IgD-negative memory B cell (primary cell): ENCODE measurements around the gene RCAN1. TPM values are rescaled to one million over a fixed set of nuclear protein-coding genes. Genes with fewer than 3 reads are reported as not detected.
"Not testable (repeated sequence)": the region's sequence is repeated elsewhere in the genome, so short reads cannot be mapped to it uniquely, and the experiment has no call there.

Experiments used
- H3K27ac Mint-ChIP-seq, 3 donors: one replicate each; pipeline ENCODE4 v1.8.0; 2020 to 2022; ENCODE audit warnings: mild to moderate bottlenecking in 3 of 3, mixed read lengths in 3 of 3, moderate library complexity in 1 of 3
- H3K27me3 Mint-ChIP-seq: one replicate; pipeline ENCODE4 v1.8.0; 2021; ENCODE audit warnings: mixed read lengths
- H3K36me3 Mint-ChIP-seq: one replicate; pipeline ENCODE4 v1.8.0; 2020; ENCODE audit warnings: mild to moderate bottlenecking, mixed read lengths
- H3K4me1 Mint-ChIP-seq, 3 donors: one replicate each; pipeline ENCODE4 v1.8.0; 2020 to 2022; ENCODE audit warnings: mixed read lengths in 3 of 3, mild to moderate bottlenecking in 1 of 3
- H3K4me3 Mint-ChIP-seq, 4 donors: one replicate each; pipeline ENCODE4 v1.8.0; 2020 to 2022; ENCODE audit warnings: mild to moderate bottlenecking in 4 of 4, mixed read lengths in 4 of 4, moderate library complexity in 3 of 4
- H3K9me3 Mint-ChIP-seq, 3 donors: one replicate each; pipeline ENCODE4 v1.8.0; 2020 to 2021; ENCODE audit warnings: mixed read lengths in 3 of 3, mild to moderate bottlenecking in 1 of 3
- polyA plus RNA-seq: library from polyadenylated mRNA; unstranded; fragments of 300-500 nt; fragmentation: Illumina TruSeq; gene quantifications from one replicate; pipeline ENCODE4 v1.2.3, GENCODE V29; 2021

The RCAN1 gene
- polyA plus RNA-seq, 1 donor from 2014 or later, result 6.3 TPM

DNA sequence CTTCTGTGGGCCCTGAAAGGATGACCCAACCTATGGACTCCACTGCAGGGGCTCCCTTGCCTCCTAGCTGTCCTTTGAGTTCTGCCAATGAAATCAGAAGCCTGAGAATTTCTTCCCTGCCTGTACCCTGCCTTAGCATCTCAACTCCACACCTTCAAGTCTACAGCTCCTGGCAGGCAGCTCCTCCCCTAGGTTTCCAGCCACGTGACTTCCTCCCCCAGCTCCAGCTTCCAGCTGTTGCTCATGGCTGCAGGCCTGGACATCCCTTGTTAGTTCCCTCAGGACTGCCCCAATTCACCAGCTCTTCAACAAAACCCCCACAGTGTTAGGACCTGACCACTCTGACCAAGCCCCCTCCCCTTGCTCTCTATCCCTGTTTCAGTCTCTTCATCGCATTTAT lies 2.4 kb downstream of the RCAN1 start:
- H3K4me1 Mint-ChIP-seq, result peaks cover 7 to 13% (median 11%) of the 10 kb centered on the region in 3 donors
- H3K36me3 Mint-ChIP-seq, result peaks cover 2% of the 10 kb centered on the region
- H3K9me3 Mint-ChIP-seq, result no peaks in the 10 kb centered on the region
- H3K27me3 Mint-ChIP-seq, result peaks cover 2% of the 10 kb centered on the region
- H3K27ac Mint-ChIP-seq, result peak overlapping the region in 1 of 3 donors; percentile 59
- peak overlapping the region in 1 of 4 donors; percentile 92 for H3K4me3 Mint-ChIP-seq

DNA sequence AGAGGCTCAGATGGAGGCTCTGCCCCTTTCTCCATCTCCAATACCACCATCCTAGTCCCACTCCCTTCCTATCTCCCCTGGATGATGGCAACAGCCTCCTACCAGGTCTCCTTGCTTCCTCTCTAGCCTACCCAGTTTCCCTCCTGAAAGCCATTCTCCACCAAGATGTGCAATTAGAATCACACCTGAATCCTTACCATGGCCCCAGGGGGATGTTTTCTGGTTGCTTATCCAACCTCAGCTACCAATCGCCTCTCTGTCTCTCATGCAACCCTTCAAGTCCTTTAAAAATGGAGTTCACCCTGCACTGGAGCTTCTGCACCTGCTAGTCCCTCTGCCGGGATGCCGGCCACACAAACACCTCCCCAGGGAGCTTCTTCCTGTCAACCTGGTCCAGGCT lies 2.9 kb downstream of the RCAN1 start:
- H3K4me1 Mint-ChIP-seq, result peaks cover 5 to 13% (median 11%) of the 10 kb centered on the region in 3 donors

DNA sequence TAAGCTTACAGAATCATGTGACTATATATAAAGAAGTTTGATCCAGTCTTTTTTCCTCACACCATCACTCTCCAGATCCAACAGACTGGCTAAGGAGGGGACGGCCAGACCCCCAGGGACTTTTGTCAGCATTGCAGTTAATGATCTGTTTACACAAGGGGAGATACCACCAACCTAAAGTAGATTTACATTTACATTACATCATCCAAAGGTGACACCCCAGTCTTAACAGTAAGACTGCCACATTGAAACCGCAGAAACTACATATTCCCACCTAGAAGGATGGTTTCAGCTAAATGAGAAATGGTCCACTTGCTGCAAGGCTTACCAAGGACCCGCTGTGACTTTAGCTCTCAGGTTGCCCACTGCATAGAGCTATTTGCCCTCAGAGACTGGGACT lies 3.4 kb downstream of the RCAN1 start:
- Mint-ChIP-seq H3K9me3 (no peaks in the 10 kb centered on the region), H3K4me1 (peaks cover 5 to 13% (median 11%) of the 10 kb centered on the region in 3 donors), H3K4me3 (peak overlapping the region in 1 of 4 donors; percentile 4), H3K27ac (no peak overlapping the region), H3K36me3 (peaks cover 2% of the 10 kb centered on the region), H3K27me3 (peaks cover 2% of the 10 kb centered on the region)

More for the DNA sequence above, 2.9 kb downstream of the RCAN1 start:
- Mint-ChIP-seq H3K27me3 (peaks cover 2% of the 10 kb centered on the region), H3K9me3 (no peaks in the 10 kb centered on the region), H3K4me3 (peak overlapping the region in 1 of 4 donors; percentile 4), H3K36me3 (peaks cover 2% of the 10 kb centered on the region), H3K27ac (no peak overlapping the region)

GRCh38 chr21:34609933-34610549 lies 4.9 kb downstream of the RCAN1 start:
- Mint-ChIP-seq H3K27ac (no peak overlapping the region), H3K9me3 (no peaks in the 10 kb centered on the region), H3K4me3 (no peak overlapping the region), H3K27me3 (peaks cover 2% of the 10 kb centered on the region), H3K4me1 (peaks cover 2 to 9% (median 7%) of the 10 kb centered on the region in 3 donors), H3K36me3 (peaks cover 4% of the 10 kb centered on the region)

- Mint-ChIP-seq H3K36me3 (peaks cover 4% of the 10 kb centered on the region), H3K9me3 (no peaks in the 10 kb centered on the region), H3K4me3 (peak overlapping the region in 1 of 4 donors; percentile 4), H3K27ac (no peak overlapping the region), H3K4me1 (peaks cover 2 to 9% (median 7%) of the 10 kb centered on the region in 3 donors), H3K27me3 (peaks cover 2% of the 10 kb centered on the region)
These were observed 5.5 kb downstream of the RCAN1 start for GRCh38 chr21:34609244-34609932.

DNA sequence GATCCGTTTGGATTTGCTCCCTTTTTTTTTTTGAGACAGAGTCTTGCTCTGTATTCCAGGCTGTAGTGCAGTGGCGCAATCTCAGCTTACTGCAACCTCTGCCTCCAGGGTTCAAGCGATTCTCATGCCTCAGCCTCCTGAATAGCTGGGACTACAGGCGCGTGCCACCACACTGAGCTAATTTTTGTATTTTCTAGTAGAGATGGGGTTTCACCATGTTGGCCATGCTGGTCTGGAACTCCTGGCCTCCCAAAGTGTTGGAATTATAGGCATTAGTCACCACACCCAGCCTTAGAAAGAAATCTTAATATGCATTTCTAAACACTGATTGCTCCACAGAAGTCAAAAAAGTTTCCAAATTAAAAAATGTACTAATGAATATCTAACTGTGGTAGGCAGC lies 7.5 kb downstream of the RCAN1 start:
- not testable (repeated sequence) for H3K9me3 Mint-ChIP-seq, H3K4me1 Mint-ChIP-seq, H3K27me3 Mint-ChIP-seq, H3K36me3 Mint-ChIP-seq, H3K27ac Mint-ChIP-seq, H3K4me3 Mint-ChIP-seq

- Mint-ChIP-seq H3K36me3 (peaks cover 4% of the 10 kb centered on the region), H3K27ac (no peak overlapping the region), H3K4me3 (no peak overlapping the region), H3K27me3 (no peaks in the 10 kb centered on the region), H3K9me3 (no peaks in the 10 kb centered on the region), H3K4me1 (no peaks in the 10 kb centered on the region)
These were observed 8.3 kb downstream of the RCAN1 start for GRCh38 chr21:34606621-34607020.

DNA sequence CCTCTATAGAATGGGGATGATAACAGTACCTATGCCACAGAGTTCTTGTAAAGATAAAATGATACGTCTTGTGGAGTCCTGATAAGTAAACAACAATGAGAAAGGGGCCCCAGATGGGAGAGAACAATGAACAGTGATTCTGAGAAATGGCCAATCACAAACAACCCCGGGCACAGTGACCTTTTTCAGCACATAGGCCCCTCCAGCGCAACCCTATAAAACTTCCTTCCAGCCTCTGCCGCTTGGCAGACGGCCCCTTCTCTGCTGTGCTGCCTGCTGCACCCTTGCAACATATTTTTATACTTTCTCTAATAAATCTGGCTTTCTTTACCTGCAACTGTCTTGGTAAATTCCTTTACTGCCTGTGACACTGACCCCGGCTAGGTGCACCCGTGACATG lies 8.9 kb downstream of the RCAN1 start:
- H3K4me3 Mint-ChIP-seq, result no peak overlapping the region
- H3K27me3 Mint-ChIP-seq, result no peaks in the 10 kb centered on the region
- no peaks in the 10 kb centered on the region for H3K4me1 Mint-ChIP-seq
- no peaks in the 10 kb centered on the region for H3K9me3 Mint-ChIP-seq
- H3K27ac Mint-ChIP-seq, result no peak overlapping the region
- H3K36me3 Mint-ChIP-seq, result peaks cover 4% of the 10 kb centered on the region

DNA sequence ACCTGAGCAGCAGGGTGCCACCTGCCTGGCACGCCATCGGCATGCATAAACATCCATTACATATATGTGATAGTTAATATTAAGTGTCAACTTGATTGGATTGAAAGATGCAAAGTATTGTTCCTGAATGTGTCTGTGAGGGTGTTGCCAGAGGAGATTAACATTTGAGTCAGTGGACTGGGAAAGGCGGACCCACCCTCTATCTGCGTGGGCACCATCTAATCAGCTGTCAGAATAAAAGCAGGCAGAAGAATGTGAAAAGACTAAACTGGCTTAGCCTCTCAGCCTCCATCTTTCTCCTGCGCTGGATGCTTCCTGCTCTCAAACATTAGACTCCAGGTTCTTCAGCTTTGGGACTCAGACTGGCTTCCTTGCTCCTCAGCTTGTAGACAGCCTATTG lies 10.0 kb downstream of the RCAN1 start:
- not testable (repeated sequence) for H3K27ac Mint-ChIP-seq

GRCh38 chr21:34604556-34604955 lies 10.4 kb downstream of the RCAN1 start:
- Mint-ChIP-seq H3K36me3 (peaks cover 3% of the 10 kb centered on the region), H3K27ac (no peak overlapping the region), H3K4me1 (no peaks in the 10 kb centered on the region), H3K27me3 (peaks cover 1% of the 10 kb centered on the region), H3K9me3 (no peaks in the 10 kb centered on the region), H3K4me3 (no peak overlapping the region)

More for the DNA sequence above, 10.0 kb downstream of the RCAN1 start:
- H3K27me3 Mint-ChIP-seq, H3K4me1 Mint-ChIP-seq, H3K4me3 Mint-ChIP-seq, H3K9me3 Mint-ChIP-seq, H3K36me3 Mint-ChIP-seq: not testable (repeated sequence)

DNA sequence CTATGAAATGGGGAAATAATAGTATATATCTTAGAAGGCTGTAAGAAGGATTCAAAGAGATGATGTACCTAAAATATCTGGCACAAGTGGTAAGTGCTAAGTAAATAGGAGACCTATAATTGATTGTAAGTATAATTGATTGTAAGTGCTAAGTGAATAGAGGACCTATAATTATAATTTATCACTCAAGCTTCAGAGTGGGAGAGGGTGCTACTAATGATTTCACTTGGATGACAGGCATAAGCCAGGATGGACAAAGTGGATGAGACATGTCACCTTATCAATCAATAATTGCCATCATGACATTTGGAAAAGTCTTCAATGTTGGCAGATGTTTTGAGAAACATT lies 11.2 kb downstream of the RCAN1 start:
- Mint-ChIP-seq H3K27me3 (peaks cover 1% of the 10 kb centered on the region), H3K4me3 (no peak overlapping the region), H3K9me3 (no peaks in the 10 kb centered on the region), H3K4me1 (no peaks in the 10 kb centered on the region), H3K27ac (no peak overlapping the region), H3K36me3 (peaks cover 3% of the 10 kb centered on the region)

GRCh38 chr21:34603002-34603709 lies 11.8 kb downstream of the RCAN1 start:
- Mint-ChIP-seq H3K4me3 (no peak overlapping the region), H3K27me3 (peaks cover 1% of the 10 kb centered on the region), H3K4me1 (no peaks in the 10 kb centered on the region), H3K9me3 (no peaks in the 10 kb centered on the region), H3K36me3 (peaks cover 3% of the 10 kb centered on the region), H3K27ac (no peak overlapping the region)

DNA sequence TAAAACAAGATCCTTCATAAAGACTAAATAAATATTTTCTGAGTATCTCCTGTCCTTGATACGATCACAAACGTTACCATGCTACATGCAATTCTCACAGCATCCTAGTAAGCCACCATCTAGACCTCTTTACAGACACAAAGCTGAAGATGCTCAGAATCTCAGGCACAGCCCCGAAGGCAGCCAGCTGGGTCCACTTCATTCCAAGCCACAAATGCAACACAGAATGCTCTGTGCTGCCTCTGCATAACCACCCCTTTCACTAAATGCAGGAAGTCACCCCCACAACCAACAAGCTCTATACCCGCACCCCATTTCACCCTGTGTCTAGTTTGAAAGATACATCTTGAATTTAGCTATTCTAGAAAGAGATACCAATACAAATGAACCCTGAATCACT lies 12.9 kb downstream of the RCAN1 start:
- Mint-ChIP-seq H3K4me1 (no peaks in the 10 kb centered on the region), H3K36me3 (peaks cover 3% of the 10 kb centered on the region), H3K27ac (no peak overlapping the region), H3K9me3 (no peaks in the 10 kb centered on the region), H3K27me3 (peaks cover 1% of the 10 kb centered on the region), H3K4me3 (no peak overlapping the region)

- no peak overlapping the region for H3K27ac Mint-ChIP-seq
- H3K4me1 Mint-ChIP-seq, result no peaks in the 10 kb centered on the region
- H3K36me3 Mint-ChIP-seq, result peaks cover 2% of the 10 kb centered on the region
- H3K4me3 Mint-ChIP-seq, result no peak overlapping the region
- no peaks in the 10 kb centered on the region for H3K9me3 Mint-ChIP-seq
- H3K27me3 Mint-ChIP-seq, result peaks cover 1% of the 10 kb centered on the region
These were observed 15.3 kb downstream of the RCAN1 start for GRCh38 chr21:34599534-34600101.

GRCh38 chr21:34598931-34599400 lies 15.9 kb downstream of the RCAN1 start:
- Mint-ChIP-seq H3K9me3 (no peaks in the 10 kb centered on the region), H3K36me3 (peaks cover 2% of the 10 kb centered on the region), H3K27ac (no peak overlapping the region), H3K4me1 (no peaks in the 10 kb centered on the region), H3K4me3 (no peak overlapping the region), H3K27me3 (peaks cover 1% of the 10 kb centered on the region)
